Mesenchymal stem cell (in vitro differentiated cells and primary cell): Measurements from ENCODE around the gene CPZ.

Experiments used
- DNase-seq: peaks from one replicate; pipeline ENCODE4 v3.0.0-alpha.2; 2013
- H2AFZ ChIP-seq: one replicate; pipeline ENCODE4 v1.6.1; 2013; ENCODE audit warnings: low read depth, mild to moderate bottlenecking, control low read depth, inconsistent platforms, low read length, moderate library complexity
- H2AK5ac ChIP-seq: 2 replicates; pipeline ENCODE4 v1.6.1; 2013; ENCODE audit warnings: low read length, moderate library complexity, mild to moderate bottlenecking, inconsistent platforms; ENCODE audit not compliant: severe bottlenecking
- H2BK120ac ChIP-seq: one replicate; pipeline ENCODE4 v1.6.1; 2013; ENCODE audit warnings: low read depth, mild to moderate bottlenecking, inconsistent platforms, low read length, moderate library complexity
- H2BK12ac ChIP-seq, 2 experiments: one replicate each; pipeline ENCODE4 v1.6.1; 2013; ENCODE audit warnings: inconsistent platforms in 2 of 2, low read length in 2 of 2, mild to moderate bottlenecking in 2 of 2, moderate library complexity in 2 of 2, control low read depth in 1 of 2
- H2BK15ac ChIP-seq: one replicate; pipeline ENCODE4 v1.6.1; 2013; ENCODE audit warnings: mild to moderate bottlenecking, low read depth, inconsistent platforms; ENCODE audit not compliant: poor library complexity, severe bottlenecking
- H2BK5ac ChIP-seq: 2 replicates; pipeline ENCODE4 v1.6.1; 2013; ENCODE audit warnings: low read depth, mild to moderate bottlenecking, low read length, control low read depth, inconsistent platforms; ENCODE audit not compliant: poor library complexity, severe bottlenecking
- H3K14ac ChIP-seq, 2 experiments: one replicate each; pipeline ENCODE4 v1.6.1; 2013; ENCODE audit warnings: inconsistent platforms in 2 of 2, low read length in 2 of 2, control low read depth in 1 of 2, mild to moderate bottlenecking in 1 of 2, moderate library complexity in 1 of 2
- H3K18ac ChIP-seq, 2 experiments: one replicate each; pipeline ENCODE4 v1.6.1; 2013; ENCODE audit warnings: inconsistent platforms in 2 of 2, low read length in 2 of 2, control low read depth in 1 of 2, low read depth in 1 of 2, mild to moderate bottlenecking in 1 of 2
- H3K23ac ChIP-seq, 2 experiments: one replicate each; pipeline ENCODE4 v1.6.1; 2013; ENCODE audit warnings: inconsistent platforms in 2 of 2, low read length in 2 of 2, mild to moderate bottlenecking in 2 of 2, moderate library complexity in 2 of 2, control low read depth in 1 of 2
- H3K27ac ChIP-seq: 2 replicates; pipeline ENCODE4 v1.5.1; 2013; ENCODE audit warnings: mild to moderate bottlenecking, moderate library complexity, low read length, control low read depth, inconsistent platforms; ENCODE audit not compliant: poor library complexity, severe bottlenecking
- H3K27me3 ChIP-seq, 2 experiments: 2 replicates each; pipeline versions ENCODE4 v1.6.1 to v1.7.0; 2013; ENCODE audit warnings: low read length in 2 of 2, mild to moderate bottlenecking in 2 of 2, moderate library complexity in 2 of 2, control low read depth in 1 of 2, inconsistent platforms in 1 of 2; ENCODE audit not compliant: control insufficient read depth in 1 of 2, insufficient read depth in 1 of 2
- H3K36me3 ChIP-seq, 2 experiments: 2 replicates each; pipeline versions ENCODE4 v1.6.1 to v1.7.0; 2013; ENCODE audit warnings: low read length in 2 of 2, control low read depth in 1 of 2, inconsistent platforms in 1 of 2, low read depth in 1 of 2, mild to moderate bottlenecking in 1 of 2; ENCODE audit not compliant: insufficient read depth in 2 of 2, control insufficient read depth in 1 of 2
- H3K4ac ChIP-seq, 2 experiments: one replicate each; pipeline ENCODE4 v1.6.1; 2013; ENCODE audit warnings: inconsistent platforms in 2 of 2, low read length in 2 of 2, mild to moderate bottlenecking in 2 of 2, moderate library complexity in 2 of 2, control low read depth in 1 of 2, low read depth in 1 of 2
- H3K4me1 ChIP-seq: 2 replicates; pipeline ENCODE4 v1.6.1; 2013; ENCODE audit warnings: low read depth, low read length, control low read depth; ENCODE audit not compliant: control insufficient read depth, insufficient read depth
- H3K4me2 ChIP-seq: 2 replicates; pipeline ENCODE4 v1.6.1; 2013; ENCODE audit warnings: low read length, mild to moderate bottlenecking, inconsistent platforms; ENCODE audit not compliant: poor library complexity, severe bottlenecking
- H3K4me3 ChIP-seq, 2 experiments: 2 replicates each; pipeline versions ENCODE4 v1.5.1 to v1.7.0; 2013; ENCODE audit warnings: low read length in 2 of 2, mild to moderate bottlenecking in 2 of 2, control low read depth in 1 of 2, low read depth in 1 of 2; ENCODE audit not compliant: insufficient read depth in 1 of 2
- H3K79me1 ChIP-seq: replicated peaks from 2 replicates; pipeline ENCODE4 v1.6.1; 2013; ENCODE audit warnings: mild to moderate bottlenecking, control low read depth, low read length, inconsistent platforms; ENCODE audit not compliant: poor library complexity, severe bottlenecking
- H3K9ac ChIP-seq: 2 replicates; pipeline ENCODE4 v1.7.0; 2013; ENCODE audit warnings: mild to moderate bottlenecking, low read length, moderate library complexity
- H3K9me3 ChIP-seq: 2 replicates; pipeline ENCODE4 v1.7.0; 2013; ENCODE audit warnings: mild to moderate bottlenecking, low read length; ENCODE audit not compliant: control insufficient read depth
- H4K8ac ChIP-seq: one replicate; pipeline ENCODE4 v1.6.1; 2013; ENCODE audit warnings: inconsistent platforms, mild to moderate bottlenecking, low read length, moderate library complexity
- H4K91ac ChIP-seq: one replicate; pipeline ENCODE4 v1.6.1; 2013; ENCODE audit warnings: mild to moderate bottlenecking, low read length, inconsistent platforms
- WGBS: methylation state at CpG from one replicate; pipeline ENCODE4 v1.1.7; 2013; ENCODE audit warnings: mixed read lengths; 5-methylcytosine and 5-hydroxymethylcytosine counted together

Gene CPZ

GRCh38 chr4:8606966-8607365 lies 14.4 kb downstream of the CPZ start:
- H3K79me1 ChIP-seq, result no peaks in the 10 kb centered on the region
- no peaks in the 10 kb centered on the region for H3K9me3 ChIP-seq
- H3K27me3 ChIP-seq, result peaks cover 0 to 22% of the 10 kb centered on the region in 2 experiments
- no peak overlapping the region for H2AK5ac ChIP-seq
- H2BK15ac ChIP-seq, result no peak overlapping the region
- no peak overlapping the region for H2BK12ac ChIP-seq
- no peak overlapping the region for H2AFZ ChIP-seq
- peaks cover 4% of the 10 kb centered on the region for H3K4me1 ChIP-seq
- peaks cover 7 to 14% of the 10 kb centered on the region in 2 experiments for H3K36me3 ChIP-seq
- no peak overlapping the region for H3K27ac ChIP-seq
- no peak overlapping the region for H3K18ac ChIP-seq
- H3K9ac ChIP-seq, result no peak overlapping the region
- H3K4me2 ChIP-seq, result no peak overlapping the region
- no peak overlapping the region for H3K4ac ChIP-seq
- H4K91ac ChIP-seq, result no peak overlapping the region
- no peak overlapping the region for H2BK5ac ChIP-seq
- H2BK120ac ChIP-seq, result no peak overlapping the region
- WGBS, result 65% methylated on average over 10 of the region's 10 CpGs
- H3K23ac ChIP-seq, result no peak overlapping the region
- H3K14ac ChIP-seq, result no peak overlapping the region
- no peak overlapping the region for H3K4me3 ChIP-seq
- no peak overlapping the region for H4K8ac ChIP-seq
- no peak for DNase-seq

GRCh38 chr4:8607603-8608481 lies 15.3 kb downstream of the CPZ start:
- Histone ChIP-seq H4K91ac (no peak overlapping the region), H3K14ac (no peak overlapping the region), H3K4ac (no peak overlapping the region), H3K36me3 (peaks cover 10 to 19% of the 10 kb centered on the region in 2 experiments), H3K27me3 (peaks cover 0 to 13% of the 10 kb centered on the region in 2 experiments), H2AK5ac (no peak overlapping the region), H2BK5ac (no peak overlapping the region), H3K4me3 (no peak overlapping the region), H3K9ac (no peak overlapping the region), H3K4me2 (no peak overlapping the region), H3K23ac (no peak overlapping the region), H2BK15ac (no peak overlapping the region), H3K79me1 (no peaks in the 10 kb centered on the region), H3K4me1 (peaks cover 4% of the 10 kb centered on the region), H4K8ac (no peak overlapping the region), H3K27ac (no peak overlapping the region), H3K9me3 (no peaks in the 10 kb centered on the region), H2AFZ (no peak overlapping the region), H3K18ac (no peak overlapping the region), H2BK120ac (no peak overlapping the region), H2BK12ac (no peak overlapping the region)
- DNase-seq, result peak; percentile 3
- 17% methylated on average over 32 of the region's 42 CpGs for whole genome bisulfite sequencing

- WGBS, result 82% methylated on average over 5 of the region's 5 CpGs
- no peak overlapping the region for H3K4ac ChIP-seq
- no peak overlapping the region for H3K9ac ChIP-seq
- DNase-seq, result no peak
- no peak overlapping the region for H3K14ac ChIP-seq
- no peak overlapping the region for H4K91ac ChIP-seq
- no peaks in the 10 kb centered on the region for H3K9me3 ChIP-seq
- H2BK120ac ChIP-seq, result no peak overlapping the region
- H2BK5ac ChIP-seq, result no peak overlapping the region
- no peak overlapping the region for H3K23ac ChIP-seq
- no peaks in the 10 kb centered on the region for H3K79me1 ChIP-seq
- no peak overlapping the region for H2AK5ac ChIP-seq
- H2AFZ ChIP-seq, result no peak overlapping the region
- H3K4me1 ChIP-seq, result peaks cover 4% of the 10 kb centered on the region
- H3K18ac ChIP-seq, result no peak overlapping the region
- H2BK15ac ChIP-seq, result no peak overlapping the region
- peaks cover 0 to 5% of the 10 kb centered on the region in 2 experiments for H3K27me3 ChIP-seq
- H2BK12ac ChIP-seq, result no peak overlapping the region
- H3K27ac ChIP-seq, result no peak overlapping the region
- H3K4me2 ChIP-seq, result no peak overlapping the region
- no peak overlapping the region for H4K8ac ChIP-seq
- H3K36me3 ChIP-seq, result peaks cover 10 to 19% of the 10 kb centered on the region in 2 experiments
- no peak overlapping the region for H3K4me3 ChIP-seq
Observed at GRCh38 chr4:8608714-8609391, 16.3 kb downstream of the CPZ start.

- Histone ChIP-seq H3K18ac (no peak overlapping the region), H2BK15ac (no peak overlapping the region), H2BK12ac (no peak overlapping the region), H3K79me1 (no peaks in the 10 kb centered on the region), H3K23ac (no peak overlapping the region), H4K91ac (no peak overlapping the region), H3K27me3 (peaks cover 0 to 5% of the 10 kb centered on the region in 2 experiments), H4K8ac (no peak overlapping the region), H3K27ac (no peak overlapping the region), H3K4me3 (no peak overlapping the region), H2BK120ac (no peak overlapping the region), H3K9me3 (no peaks in the 10 kb centered on the region), H3K4me2 (no peak overlapping the region), H2AFZ (no peak overlapping the region), H3K4me1 (peaks cover 4% of the 10 kb centered on the region), H3K4ac (no peak overlapping the region), H3K9ac (no peak overlapping the region), H2BK5ac (no peak overlapping the region), H3K14ac (no peak overlapping the region), H2AK5ac (no peak overlapping the region), H3K36me3 (peaks cover 7 to 20% of the 10 kb centered on the region in 2 experiments)
- 83% methylated on average over 6 of the region's 6 CpGs for WGBS
- DNase-seq, result no peak
Observed at GRCh38 chr4:8609406-8609805, 16.8 kb downstream of the CPZ start.
